Activated CD8-positive, alpha-beta T cell treated with anti-CD3 and anti-CD28 coated beads, Interleukin-2, amount 10 ng/mL, durations not matched to agents 7 days and 5 days (primary cell): Measurements from ENCODE around the gene GMEB1. TPM values are rescaled to one million over a fixed set of nuclear protein-coding genes. Genes with fewer than 3 reads are reported as not detected.
"Not testable (repeated sequence)": the region's sequence is repeated elsewhere in the genome, so short reads cannot be mapped to it uniquely, and the experiment has no call there.

Experiments used
- ATAC-seq: fragments of 150-1000 bp; cut with Tn5 transposase; one replicate; pipeline ENCODE4 v1.10.0; 2021; ENCODE audit warnings: moderate library complexity
- CTCF ChIA-PET: fragments of 350-600 bp; sonication (Branson Sonifier 250); formaldehyde crosslinking; loops from one replicate; lab custom pipeline; 2021; ENCODE audit warnings: antibody characterized with exemption; lab: Charles Lee
- POLR2A ChIA-PET: fragments of 350-600 bp; sonication (Branson Sonifier 250); formaldehyde crosslinking; loops from one replicate; lab custom pipeline; 2021; ENCODE audit warnings: antibody characterized with exemption; lab: Charles Lee
- DNase-seq: peaks from one replicate; pipeline ENCODE4 v3.0.0-alpha.2; 2020
- H3K27ac Mint-ChIP-seq: one replicate; pipeline ENCODE4 v1.8.0; 2021; ENCODE audit warnings: mild to moderate bottlenecking, mixed read lengths
- H3K27me3 Mint-ChIP-seq: one replicate; pipeline ENCODE4 v1.8.0; 2021; ENCODE audit warnings: low read depth, mixed read lengths
- H3K36me3 Mint-ChIP-seq: one replicate; pipeline ENCODE4 v1.8.0; 2021; ENCODE audit warnings: low read depth, mixed read lengths
- H3K4me1 Mint-ChIP-seq: one replicate; pipeline ENCODE4 v1.8.0; 2021; ENCODE audit warnings: low read depth, mixed read lengths
- H3K4me3 Mint-ChIP-seq: one replicate; pipeline ENCODE4 v1.8.0; 2021; ENCODE audit warnings: mild to moderate bottlenecking, mixed read lengths
- H3K9me3 Mint-ChIP-seq: one replicate; pipeline ENCODE4 v1.8.0; 2022; ENCODE audit warnings: mixed read lengths; ENCODE audit not compliant: insufficient read depth
- total RNA-seq, 2 experiments: library from RNA; stranded (reverse); gene quantifications; one replicate each; pipeline ENCODE4 v1.2.3, GENCODE V29; 2021

The GMEB1 gene
- total RNA-seq, 2 experiments from 2014 or later: 35.5 to 36.4 TPM

DNA sequence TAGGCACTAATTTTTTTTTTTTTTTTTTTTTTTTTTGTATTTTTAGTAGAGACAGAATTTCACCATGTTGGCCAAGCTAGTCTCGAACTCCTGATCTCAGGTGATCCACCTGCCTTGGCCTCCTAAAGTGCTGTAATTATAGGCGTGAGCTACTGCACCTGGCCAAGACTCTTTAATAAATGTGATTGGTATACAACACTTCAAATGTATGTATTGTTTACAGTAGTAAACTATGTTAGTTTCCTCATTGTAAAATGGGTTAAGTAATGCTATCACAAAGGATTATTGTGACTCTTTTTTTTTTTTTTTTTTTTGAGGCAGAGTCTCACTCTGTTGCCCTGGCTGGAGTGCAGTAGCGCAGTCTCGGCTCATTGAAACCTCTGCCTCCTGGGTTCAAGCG is 56.8 kb downstream of the GMEB1 start:
- H3K27ac Mint-ChIP-seq, H3K4me1 Mint-ChIP-seq, ATAC-seq, H3K27me3 Mint-ChIP-seq, H3K9me3 Mint-ChIP-seq, DNase-seq, H3K36me3 Mint-ChIP-seq, H3K4me3 Mint-ChIP-seq: not testable (repeated sequence)
- POLR2A ChIA-PET: interaction anchor here (1.7 kb wide), 1 partner anchor 11 kb away, joined by 5 read pairs; the partner anchor contains the start of gene YTHDF2
- CTCF ChIA-PET: interaction anchor here (2.0 to 2.9 kb wide), 2 partner anchors 8 to 11 kb away, joined by 6 to 15 read pairs; partner anchors contain the start of gene YTHDF2

DNA sequence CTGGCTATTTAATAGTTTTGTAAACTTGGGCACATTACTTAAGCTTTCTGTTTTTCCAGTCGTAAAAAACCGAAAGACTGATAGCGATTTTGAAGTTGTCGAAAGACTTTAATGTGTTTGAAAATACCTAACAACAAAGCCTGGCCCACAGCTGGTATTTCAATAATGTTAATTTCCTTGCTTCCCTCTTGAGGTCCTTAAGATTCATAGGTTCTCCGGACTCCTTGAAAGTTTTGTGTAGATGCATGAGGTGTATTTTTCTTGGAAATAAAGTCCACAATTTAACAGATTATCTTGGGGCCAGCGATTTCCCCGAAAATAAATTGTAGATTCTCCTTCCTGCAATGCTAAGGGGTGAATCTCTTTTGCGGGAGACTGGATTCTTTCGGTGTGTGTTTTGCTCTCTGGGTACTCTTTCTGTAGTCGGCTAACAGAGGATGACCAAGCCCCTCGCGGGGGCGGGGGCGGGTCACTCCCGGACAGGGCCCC is 67.4 kb downstream of the GMEB1 start:
- Mint-ChIP-seq H3K27ac (peak overlapping the region; percentile 94), H3K4me3 (peak overlapping the region; percentile 97), H3K4me1 (peaks cover 35% of the 10 kb centered on the region), H3K27me3 (no peaks in the 10 kb centered on the region), H3K9me3 (no peaks in the 10 kb centered on the region), H3K36me3 (peaks cover 27% of the 10 kb centered on the region)
- ChIA-PET CTCF (interaction anchor here (0.6 to 2.5 kb wide), 34 partner anchors 8 to 483 kb away, joined by 3 to 36 read pairs (median 6); partner anchors contain the start of genes GMEB1, RNU11, SRSF4 and TAF12), POLR2A (interaction anchor here (0.6 to 3.2 kb wide), 18 partner anchors 9 to 445 kb away, joined by 3 to 59 read pairs (median 6); partner anchors contain the start of genes GMEB1, MED18, RNU11 and SRSF4)
- ATAC-seq (no peak), DNase-seq (no peak)

DNA sequence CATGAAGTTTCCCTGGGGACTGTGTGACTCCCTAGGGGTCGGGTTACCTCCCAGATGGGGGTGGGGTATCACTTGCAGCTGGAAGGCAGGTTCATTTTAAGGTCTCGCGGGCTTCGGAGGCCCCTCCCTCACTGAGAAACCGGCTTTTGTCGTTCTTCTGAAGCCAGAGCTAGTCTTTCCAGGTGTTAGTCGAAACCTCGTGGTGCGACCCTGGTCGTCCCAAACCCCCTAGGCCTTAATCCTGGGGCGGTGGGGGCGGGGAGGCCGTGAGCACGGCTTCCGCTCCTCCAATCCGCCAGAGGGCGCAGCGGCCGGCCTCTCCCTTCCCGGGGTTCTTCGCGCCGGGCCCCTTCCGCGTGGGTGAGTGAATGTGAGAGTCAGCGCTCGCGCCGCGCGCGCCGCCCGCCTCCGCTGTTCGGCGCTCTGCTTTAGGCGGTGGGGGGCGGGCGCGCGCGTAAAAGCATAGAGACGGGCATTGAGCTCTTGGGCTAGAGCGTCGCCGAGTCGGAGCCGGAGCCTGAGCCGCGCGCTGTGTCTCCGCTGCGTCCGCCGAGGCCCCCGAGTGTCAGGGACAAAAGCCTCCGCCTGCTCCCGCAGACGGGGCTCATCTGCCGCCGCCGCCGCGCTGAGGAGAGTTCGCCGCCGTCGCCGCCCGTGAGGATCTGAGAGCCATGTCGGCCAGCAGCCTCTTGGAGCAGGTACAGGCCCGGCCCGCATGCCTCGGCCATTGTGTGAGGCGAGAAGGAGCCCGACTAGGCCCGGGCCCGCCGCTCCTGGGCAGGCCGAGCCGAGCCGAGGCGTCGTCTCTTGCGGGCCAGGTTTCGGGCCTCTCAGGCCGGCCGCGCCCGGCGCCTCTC is 68.1 kb downstream of the GMEB1 start, which contains the start of gene YTHDF2:
Gene YTHDF2 (plus strand): TSS at position 491 of the 857 bp plus-strand sequence. CDS start 181 bp downstream, at position 672.
- Mint-ChIP-seq H3K27me3 (no peaks in the 10 kb centered on the region), H3K9me3 (no peaks in the 10 kb centered on the region), H3K36me3 (peaks cover 30% of the 10 kb centered on the region), H3K27ac (peak within 1 kb of the TSS; percentile 94), H3K4me3 (peak within 1 kb of the TSS; percentile 97), H3K4me1 (peaks cover 38% of the 10 kb centered on the region)
- ChIA-PET CTCF (interaction anchor here (0.6 to 2.5 kb wide), 43 partner anchors 9 to 528 kb away, joined by 3 to 36 read pairs (median 5); partner anchors contain the start of genes GMEB1, RNU11, SRSF4 and TAF12), POLR2A (interaction anchor here (0.6 to 3.2 kb wide), 18 partner anchors 9 to 445 kb away, joined by 3 to 59 read pairs (median 6); partner anchors contain the start of genes GMEB1, MED18, RNU11 and SRSF4)
- ATAC-seq (peak; percentile 97), DNase-seq (peak; percentile 98)

DNA sequence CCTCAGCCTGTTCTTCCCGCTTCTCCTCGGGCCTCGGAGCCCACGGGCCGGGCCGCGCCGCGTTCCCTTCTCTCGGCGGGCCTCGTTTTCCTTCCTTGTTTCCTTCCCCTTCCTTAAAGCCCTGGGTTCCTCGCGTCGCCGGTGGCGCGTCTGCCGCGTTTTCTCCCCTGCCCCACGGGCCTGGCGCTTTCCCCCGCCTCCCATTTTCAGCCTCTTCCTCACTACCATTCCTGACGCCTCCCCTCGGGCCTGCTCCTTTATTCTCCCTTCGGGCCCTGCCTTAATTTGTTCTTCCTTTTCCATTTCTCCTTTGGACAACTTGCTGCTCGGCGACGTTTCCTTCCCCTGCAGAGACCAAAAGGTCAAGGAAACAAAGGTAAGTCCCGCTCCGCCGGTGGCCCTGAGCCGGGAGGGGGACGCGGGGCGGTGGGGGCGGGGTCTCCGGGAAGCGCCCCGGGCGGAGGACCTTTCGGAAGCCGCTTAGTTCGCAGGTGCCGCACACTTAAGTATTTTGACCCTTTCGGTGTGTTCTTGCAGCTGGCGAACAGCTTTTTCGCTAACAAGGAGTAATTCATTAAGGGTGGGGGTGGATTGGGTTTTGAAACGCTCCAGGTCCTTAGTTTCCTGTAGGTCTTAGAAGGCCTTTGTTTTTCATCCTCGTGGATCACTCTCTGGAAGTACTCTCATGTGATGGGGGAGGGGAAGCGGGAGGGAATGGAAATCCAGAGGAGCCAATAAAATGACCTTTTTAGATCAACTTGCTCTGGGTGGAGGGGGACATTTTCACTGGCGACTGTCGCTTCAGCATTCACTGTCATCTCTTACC is 68.9 kb downstream of the GMEB1 start:
- H3K4me1 Mint-ChIP-seq: peaks cover 45% of the 10 kb centered on the region
- CTCF ChIA-PET: interaction anchor here (0.7 to 2.5 kb wide), 36 partner anchors 8 to 529 kb away, joined by 3 to 36 read pairs (median 6); partner anchors contain the start of genes GMEB1, RNU11, SRSF4 and TAF12
- DNase-seq: peak; percentile 53
- ATAC-seq: no peak
- no peaks in the 10 kb centered on the region for H3K27me3 Mint-ChIP-seq
- no peaks in the 10 kb centered on the region for H3K9me3 Mint-ChIP-seq
- peak overlapping the region; percentile 94 for H3K27ac Mint-ChIP-seq
- H3K36me3 Mint-ChIP-seq: peaks cover 38% of the 10 kb centered on the region
- POLR2A ChIA-PET: interaction anchor here (0.6 to 3.2 kb wide), 12 partner anchors 8 to 409 kb away, joined by 3 to 59 read pairs (median 9); partner anchors contain the start of genes GMEB1, MED18, RNU11 and TAF12
- peak overlapping the region; percentile 97 for H3K4me3 Mint-ChIP-seq

DNA sequence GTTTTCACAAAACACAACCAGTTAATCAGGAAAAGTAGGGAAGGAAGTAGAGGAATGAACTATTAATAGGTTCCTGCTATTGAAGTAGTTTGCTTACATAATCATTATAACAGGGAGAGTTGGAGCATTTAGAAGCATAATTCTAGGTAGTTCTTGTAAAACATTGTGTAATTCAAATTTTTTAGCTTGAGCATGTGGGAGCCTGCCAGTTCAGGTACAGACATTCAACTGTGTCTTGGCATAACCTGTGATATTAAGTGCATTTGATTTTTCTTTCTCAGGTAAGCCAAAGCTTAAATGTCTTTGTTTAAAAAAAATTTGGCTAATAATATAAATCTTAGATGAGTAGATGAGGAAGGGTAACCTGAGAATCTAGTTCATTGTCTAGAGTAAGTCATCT is 71.5 kb downstream of the GMEB1 start:
- ATAC-seq (no peak), DNase-seq (no peak)
- Mint-ChIP-seq H3K36me3 (peaks cover 63% of the 10 kb centered on the region), H3K4me1 (peaks cover 69% of the 10 kb centered on the region), H3K4me3 (peak overlapping the region; percentile 1), H3K9me3 (no peaks in the 10 kb centered on the region), H3K27me3 (no peaks in the 10 kb centered on the region), H3K27ac (no peak overlapping the region)
- POLR2A ChIA-PET: interaction anchor here (1.1 to 1.8 kb wide), 2 partner anchors 92 to 175 kb away, joined by 3 to 4 read pairs; partner anchors contain the start of gene RNU11
- CTCF ChIA-PET: no interaction called here

DNA sequence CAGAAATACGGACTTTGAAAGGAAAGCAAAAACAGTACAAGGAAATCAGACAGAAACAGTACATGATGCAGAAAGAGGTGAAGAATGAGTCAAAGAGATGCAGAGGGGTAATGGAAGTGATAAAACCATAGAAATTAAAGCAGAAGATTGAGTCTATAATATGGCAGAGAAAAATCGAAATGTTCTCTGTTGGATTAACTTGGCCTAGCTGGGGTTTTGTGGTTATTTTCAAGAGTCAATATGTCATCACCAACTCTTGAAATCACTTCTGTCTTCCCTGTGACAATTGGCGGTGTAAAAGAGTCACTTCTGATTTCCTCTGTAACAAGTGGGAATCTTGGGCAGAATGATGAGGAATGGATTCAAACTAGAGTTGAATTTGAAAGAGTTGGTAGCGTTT is 75.6 kb downstream of the GMEB1 start:
- ChIA-PET CTCF (interaction anchor here (3.6 kb wide), 1 partner anchor 8 kb away, joined by 16 read pairs; the partner anchor contains the start of gene YTHDF2), POLR2A (no interaction called here)
- Mint-ChIP-seq H3K4me3 (peak overlapping the region; percentile 7), H3K27ac (peak overlapping the region; percentile 69), H3K27me3 (no peaks in the 10 kb centered on the region), H3K9me3 (no peaks in the 10 kb centered on the region), H3K36me3 (peaks cover 70% of the 10 kb centered on the region), H3K4me1 (peaks cover 70% of the 10 kb centered on the region)
- no peak for DNase-seq
- ATAC-seq: no peak

DNA sequence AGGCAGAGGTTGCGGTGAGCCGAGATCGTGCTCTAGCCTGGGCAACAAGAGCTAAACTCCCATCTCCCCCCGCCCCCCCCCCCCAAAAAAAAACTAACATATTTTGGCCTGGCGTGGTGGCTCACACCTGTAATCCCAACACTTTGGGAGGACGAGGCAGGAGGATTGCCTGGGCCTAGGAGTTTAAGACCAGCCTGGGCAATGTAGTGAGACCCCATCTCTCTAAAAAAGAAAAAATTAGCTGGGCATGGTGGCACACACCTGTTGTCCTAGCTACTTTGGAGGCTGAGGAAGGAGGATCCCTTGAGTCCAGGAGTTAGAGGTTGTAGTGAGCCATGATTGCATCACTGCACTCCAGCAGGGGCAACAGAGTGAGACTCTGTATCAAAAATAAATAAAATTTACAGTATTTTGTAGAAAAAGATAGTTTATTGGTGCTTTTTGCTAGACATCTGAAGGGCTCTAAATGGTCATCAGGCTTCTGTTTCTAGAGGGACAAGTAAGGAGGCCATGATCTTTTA is 77.1 kb downstream of the GMEB1 start:
- Mint-ChIP-seq H3K27ac (no peak overlapping the region), H3K4me1 (peaks cover 71% of the 10 kb centered on the region), H3K9me3 (no peaks in the 10 kb centered on the region), H3K27me3 (no peaks in the 10 kb centered on the region), H3K36me3 (peaks cover 68% of the 10 kb centered on the region), H3K4me3 (no peak overlapping the region)
- POLR2A ChIA-PET: interaction anchor here (1.3 to 1.9 kb wide), 2 partner anchors 9 to 97 kb away, joined by 6 to 7 read pairs; partner anchors contain the start of genes RNU11 and YTHDF2
- CTCF ChIA-PET: interaction anchor here (3.6 kb wide), 1 partner anchor 10 kb away, joined by 16 read pairs; the partner anchor contains the start of gene YTHDF2
- ATAC-seq (no peak), DNase-seq (no peak)

DNA sequence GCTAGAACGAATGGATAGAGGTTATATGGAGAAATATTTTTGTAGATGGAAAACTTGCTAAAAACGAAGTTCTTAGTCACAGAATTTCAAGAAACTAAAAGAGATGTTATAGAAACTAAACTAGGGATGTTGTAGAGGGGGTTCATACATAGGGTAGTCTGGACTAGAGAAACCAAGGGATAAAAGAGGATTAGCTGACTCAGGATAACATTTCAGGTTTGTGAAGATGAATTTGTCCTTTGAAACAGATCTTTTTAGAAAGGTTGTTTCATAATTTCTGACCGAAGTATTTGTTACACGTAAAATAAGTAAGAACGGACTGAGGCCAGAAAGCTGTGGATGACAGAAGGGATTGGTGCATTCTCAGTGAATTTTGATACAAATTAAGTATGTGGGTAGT is 81.7 kb downstream of the GMEB1 start:
- H3K27me3 Mint-ChIP-seq: no peaks in the 10 kb centered on the region
- H3K36me3 Mint-ChIP-seq: peaks cover 44% of the 10 kb centered on the region
- H3K4me1 Mint-ChIP-seq: peaks cover 51% of the 10 kb centered on the region
- CTCF ChIA-PET: interaction anchor here (0.7 to 3.3 kb wide), 3 partner anchors 8 to 126 kb away, joined by 3 to 18 read pairs (median 5); partner anchors contain the start of gene YTHDF2
- POLR2A ChIA-PET: interaction anchor here (0.5 to 0.9 kb wide), 2 partner anchors 81 to 102 kb away, joined by 3 read pairs; partner anchors contain the start of gene GMEB1
- no peak overlapping the region for H3K4me3 Mint-ChIP-seq
- H3K27ac Mint-ChIP-seq: no peak overlapping the region
- H3K9me3 Mint-ChIP-seq: no peaks in the 10 kb centered on the region
- no peak for ATAC-seq
- DNase-seq: no peak

DNA sequence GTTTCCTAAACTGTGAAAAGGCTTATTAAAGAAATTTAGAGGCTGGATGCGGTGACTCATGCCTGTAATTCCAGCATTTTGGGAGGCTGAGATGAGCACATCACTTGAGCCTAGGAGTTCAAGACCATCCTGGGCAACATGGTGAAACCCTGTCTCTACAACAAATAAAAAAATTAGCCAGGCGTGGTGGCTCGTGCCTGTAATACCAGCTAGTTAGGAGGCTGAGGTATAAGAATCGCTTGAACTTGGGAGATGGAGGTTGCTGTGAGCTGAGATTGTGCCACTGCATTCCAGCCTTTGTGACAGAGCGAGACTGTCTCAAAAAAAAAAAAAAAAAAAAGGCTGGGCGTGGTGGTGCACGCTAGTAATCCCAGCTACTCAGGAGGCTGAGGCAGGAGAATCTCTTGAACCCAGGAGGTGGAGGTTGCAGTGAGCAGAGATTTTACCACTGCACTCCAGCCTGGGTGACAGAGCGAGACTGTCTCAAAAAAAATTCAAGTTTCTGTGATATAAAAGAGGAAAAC is 82.2 kb downstream of the GMEB1 start:
- Mint-ChIP-seq H3K4me1 (peaks cover 49% of the 10 kb centered on the region), H3K36me3 (peaks cover 43% of the 10 kb centered on the region)
- not testable (repeated sequence) for H3K9me3 Mint-ChIP-seq, DNase-seq, H3K4me3 Mint-ChIP-seq, ATAC-seq, H3K27me3 Mint-ChIP-seq, H3K27ac Mint-ChIP-seq
- CTCF ChIA-PET: interaction anchor here (0.7 to 3.3 kb wide), 4 partner anchors 7 to 132 kb away, joined by 3 to 18 read pairs (median 4); partner anchors contain the start of gene YTHDF2
- POLR2A ChIA-PET: interaction anchor here (0.5 to 0.9 kb wide), 2 partner anchors 82 to 103 kb away, joined by 3 read pairs; partner anchors contain the start of gene GMEB1
